HL-60 (cell line): ENCODE data around the gene PCSK5.

Experiments
- DNase-seq, 2 experiments: peaks; one replicate each; pipeline ENCODE4 v3.0.0-alpha.2; 2010 to 2020; ENCODE audit warnings: low read depth in 1 of 2, low spot score in 1 of 2
- H3K27ac ChIP-seq: fragments of 250-450 bp; sonication (Bioruptor Pico); replicated peaks from 2 replicates; pipeline ENCODE4 v1.5.1; 2020; ENCODE audit warnings: mild to moderate bottlenecking, moderate library complexity
- H3K27me3 ChIP-seq: fragments of 250-450 bp; sonication (Bioruptor Pico); 2 replicates; pipeline ENCODE4 v1.5.1; 2021; ENCODE audit warnings: mild to moderate bottlenecking, moderate library complexity; ENCODE audit not compliant: insufficient read depth, poor library complexity, severe bottlenecking
- H3K4me3 ChIP-seq: replicated peaks from 2 replicates; pipeline ENCODE4 v1.5.1; 2011; ENCODE audit warnings: mild to moderate bottlenecking, control low read depth, low read length; ENCODE audit not compliant: insufficient read depth
- GABPA ChIP-seq: IDR thresholded peaks from 2 replicates; pipeline ENCODE4 v1.6.1; 2012; ENCODE audit warnings: low read depth
- POLR2AphosphoS5 ChIP-seq: IDR thresholded peaks from 2 replicates; pipeline ENCODE4 v1.6.1; 2012; ENCODE audit warnings: low read depth
- SPI1 ChIP-seq: IDR thresholded peaks from 2 replicates; pipeline ENCODE4 v1.6.1; 2012; ENCODE audit warnings: low read depth, mild to moderate bottlenecking, borderline replicate concordance
- TF ChIP-seq, protein P1 (sequence below): IDR thresholded peaks from 2 replicates; pipeline ENCODE4 v1.6.1; 2012; ENCODE audit warnings: low read depth; ENCODE audit not compliant: insufficient replicate concordance
- TF ChIP-seq, protein P2 (sequence below): IDR thresholded peaks from one replicate; pipeline ENCODE4 v1.5.1; 2011; ENCODE audit warnings: low read length, control low read depth, inconsistent platforms; ENCODE audit not compliant: insufficient read depth

PCSK5 gene

DNA sequence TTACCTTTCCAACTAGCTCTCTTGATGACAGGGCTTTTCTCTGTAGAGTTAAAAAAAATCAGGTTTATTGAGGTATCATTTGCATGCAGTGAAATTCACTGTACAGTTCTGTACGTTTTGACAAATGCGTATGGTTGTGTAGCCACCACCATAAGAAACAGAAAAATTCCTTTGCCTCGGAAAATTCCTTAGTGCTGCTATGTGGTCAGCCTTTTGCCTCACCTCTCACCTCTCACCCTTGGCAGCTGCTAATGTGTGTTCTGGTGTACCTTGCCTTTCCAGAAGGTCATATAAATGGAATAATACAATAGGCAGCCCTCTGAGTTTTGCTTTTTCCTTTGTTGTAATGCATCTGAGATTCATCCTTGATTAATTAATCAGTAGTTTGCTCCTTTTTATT lies 28.4 kb downstream of the PCSK5 start:
- Histone ChIP-seq H3K27ac (no peak overlapping the region), H3K4me3 (no peak overlapping the region), H3K27me3 (no peaks in the 10 kb centered on the region)
- TF ChIP-seq GABPA: no peak
- no peak for TF ChIP-seq SPI1
- TF ChIP-seq, protein P1, sequence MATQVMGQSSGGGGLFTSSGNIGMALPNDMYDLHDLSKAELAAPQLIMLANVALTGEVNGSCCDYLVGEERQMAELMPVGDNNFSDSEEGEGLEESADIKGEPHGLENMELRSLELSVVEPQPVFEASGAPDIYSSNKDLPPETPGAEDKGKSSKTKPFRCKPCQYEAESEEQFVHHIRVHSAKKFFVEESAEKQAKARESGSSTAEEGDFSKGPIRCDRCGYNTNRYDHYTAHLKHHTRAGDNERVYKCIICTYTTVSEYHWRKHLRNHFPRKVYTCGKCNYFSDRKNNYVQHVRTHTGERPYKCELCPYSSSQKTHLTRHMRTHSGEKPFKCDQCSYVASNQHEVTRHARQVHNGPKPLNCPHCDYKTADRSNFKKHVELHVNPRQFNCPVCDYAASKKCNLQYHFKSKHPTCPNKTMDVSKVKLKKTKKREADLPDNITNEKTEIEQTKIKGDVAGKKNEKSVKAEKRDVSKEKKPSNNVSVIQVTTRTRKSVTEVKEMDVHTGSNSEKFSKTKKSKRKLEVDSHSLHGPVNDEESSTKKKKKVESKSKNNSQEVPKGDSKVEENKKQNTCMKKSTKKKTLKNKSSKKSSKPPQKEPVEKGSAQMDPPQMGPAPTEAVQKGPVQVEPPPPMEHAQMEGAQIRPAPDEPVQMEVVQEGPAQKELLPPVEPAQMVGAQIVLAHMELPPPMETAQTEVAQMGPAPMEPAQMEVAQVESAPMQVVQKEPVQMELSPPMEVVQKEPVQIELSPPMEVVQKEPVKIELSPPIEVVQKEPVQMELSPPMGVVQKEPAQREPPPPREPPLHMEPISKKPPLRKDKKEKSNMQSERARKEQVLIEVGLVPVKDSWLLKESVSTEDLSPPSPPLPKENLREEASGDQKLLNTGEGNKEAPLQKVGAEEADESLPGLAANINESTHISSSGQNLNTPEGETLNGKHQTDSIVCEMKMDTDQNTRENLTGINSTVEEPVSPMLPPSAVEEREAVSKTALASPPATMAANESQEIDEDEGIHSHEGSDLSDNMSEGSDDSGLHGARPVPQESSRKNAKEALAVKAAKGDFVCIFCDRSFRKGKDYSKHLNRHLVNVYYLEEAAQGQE: no peak
- no peak for TF ChIP-seq POLR2AphosphoS5
- TF ChIP-seq, protein P2, sequence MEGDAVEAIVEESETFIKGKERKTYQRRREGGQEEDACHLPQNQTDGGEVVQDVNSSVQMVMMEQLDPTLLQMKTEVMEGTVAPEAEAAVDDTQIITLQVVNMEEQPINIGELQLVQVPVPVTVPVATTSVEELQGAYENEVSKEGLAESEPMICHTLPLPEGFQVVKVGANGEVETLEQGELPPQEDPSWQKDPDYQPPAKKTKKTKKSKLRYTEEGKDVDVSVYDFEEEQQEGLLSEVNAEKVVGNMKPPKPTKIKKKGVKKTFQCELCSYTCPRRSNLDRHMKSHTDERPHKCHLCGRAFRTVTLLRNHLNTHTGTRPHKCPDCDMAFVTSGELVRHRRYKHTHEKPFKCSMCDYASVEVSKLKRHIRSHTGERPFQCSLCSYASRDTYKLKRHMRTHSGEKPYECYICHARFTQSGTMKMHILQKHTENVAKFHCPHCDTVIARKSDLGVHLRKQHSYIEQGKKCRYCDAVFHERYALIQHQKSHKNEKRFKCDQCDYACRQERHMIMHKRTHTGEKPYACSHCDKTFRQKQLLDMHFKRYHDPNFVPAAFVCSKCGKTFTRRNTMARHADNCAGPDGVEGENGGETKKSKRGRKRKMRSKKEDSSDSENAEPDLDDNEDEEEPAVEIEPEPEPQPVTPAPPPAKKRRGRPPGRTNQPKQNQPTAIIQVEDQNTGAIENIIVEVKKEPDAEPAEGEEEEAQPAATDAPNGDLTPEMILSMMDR: no peak
- DNase-seq: no peak

DNA sequence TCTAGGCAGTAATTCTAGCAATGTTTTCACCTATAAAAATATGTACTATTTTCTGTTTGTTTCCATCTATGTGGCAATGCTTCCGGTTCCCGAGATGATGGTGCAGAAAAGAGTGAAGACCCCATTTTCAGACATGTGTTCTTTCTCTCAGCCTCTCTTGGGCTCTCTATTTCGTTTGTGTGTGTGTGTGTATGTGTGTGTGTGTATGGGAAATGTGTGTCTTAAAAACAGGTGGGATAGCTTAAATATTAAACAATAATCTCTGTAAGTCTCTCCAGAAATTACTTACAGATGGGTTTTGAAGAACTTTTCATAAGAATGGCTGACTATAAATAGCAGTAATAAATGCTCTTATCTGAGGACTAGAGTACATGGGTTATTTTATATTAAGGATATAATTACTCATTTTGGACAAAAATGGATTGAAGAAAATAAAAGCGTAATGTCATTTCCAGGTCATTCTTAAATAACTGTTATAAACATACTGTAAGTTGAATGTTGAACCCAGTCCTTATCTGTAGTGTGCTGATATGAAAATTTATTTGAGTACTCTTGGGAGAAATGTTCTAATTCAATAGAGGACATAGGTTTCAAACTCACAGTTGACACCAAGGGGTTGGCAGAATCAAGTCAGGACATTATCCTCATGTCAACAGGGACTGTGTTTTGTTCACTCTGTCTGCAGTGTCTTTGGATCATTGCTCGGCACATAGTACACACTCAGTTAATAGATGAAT lies 31.1 kb downstream of the PCSK5 start:
- no peak overlapping the region for H3K4me3 ChIP-seq
- H3K27me3 ChIP-seq: no peaks in the 10 kb centered on the region
- no peak for TF ChIP-seq POLR2AphosphoS5
- TF ChIP-seq, protein P1: no peak
- no peak for TF ChIP-seq GABPA
- TF ChIP-seq, protein P2: no peak
- TF ChIP-seq SPI1: no peak
- no peak for DNase-seq
- H3K27ac ChIP-seq: no peak overlapping the region

DNA sequence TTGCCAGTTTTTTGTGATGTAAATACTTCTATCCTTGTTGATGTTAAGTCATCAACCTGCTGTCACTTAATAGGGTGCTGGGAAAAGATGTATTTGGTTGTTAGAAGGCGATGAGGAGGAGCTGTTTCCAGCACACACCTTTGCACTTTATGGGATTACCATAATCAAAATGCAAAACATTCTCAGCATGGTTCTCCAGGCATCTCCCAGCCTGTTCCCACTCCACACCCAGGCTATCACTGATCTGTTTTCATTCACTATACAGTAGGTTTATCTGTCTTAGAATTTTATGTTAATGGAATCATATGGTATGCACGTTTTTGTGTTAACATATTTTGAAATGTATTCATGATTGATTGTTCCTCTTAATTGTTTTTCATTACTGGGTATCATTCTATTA lies 35.9 kb downstream of the PCSK5 start:
- no peak overlapping the region for H3K4me3 ChIP-seq
- no peak overlapping the region for H3K27ac ChIP-seq
- TF ChIP-seq, protein P1: no peak
- TF ChIP-seq GABPA (no peak), POLR2AphosphoS5 (no peak), SPI1 (no peak)
- TF ChIP-seq, protein P2: no peak
- H3K27me3 ChIP-seq: no peaks in the 10 kb centered on the region
- DNase-seq: no peak
